ELF-1 (cell line): ENCODE data around the gene MISP.

ENCODE experiments used
- DNase-seq: peaks from one replicate; pipeline ENCODE4 v3.0.0-alpha.2; 2016; ENCODE audit warnings: low read depth, low spot score

Gene MISP

DNA sequence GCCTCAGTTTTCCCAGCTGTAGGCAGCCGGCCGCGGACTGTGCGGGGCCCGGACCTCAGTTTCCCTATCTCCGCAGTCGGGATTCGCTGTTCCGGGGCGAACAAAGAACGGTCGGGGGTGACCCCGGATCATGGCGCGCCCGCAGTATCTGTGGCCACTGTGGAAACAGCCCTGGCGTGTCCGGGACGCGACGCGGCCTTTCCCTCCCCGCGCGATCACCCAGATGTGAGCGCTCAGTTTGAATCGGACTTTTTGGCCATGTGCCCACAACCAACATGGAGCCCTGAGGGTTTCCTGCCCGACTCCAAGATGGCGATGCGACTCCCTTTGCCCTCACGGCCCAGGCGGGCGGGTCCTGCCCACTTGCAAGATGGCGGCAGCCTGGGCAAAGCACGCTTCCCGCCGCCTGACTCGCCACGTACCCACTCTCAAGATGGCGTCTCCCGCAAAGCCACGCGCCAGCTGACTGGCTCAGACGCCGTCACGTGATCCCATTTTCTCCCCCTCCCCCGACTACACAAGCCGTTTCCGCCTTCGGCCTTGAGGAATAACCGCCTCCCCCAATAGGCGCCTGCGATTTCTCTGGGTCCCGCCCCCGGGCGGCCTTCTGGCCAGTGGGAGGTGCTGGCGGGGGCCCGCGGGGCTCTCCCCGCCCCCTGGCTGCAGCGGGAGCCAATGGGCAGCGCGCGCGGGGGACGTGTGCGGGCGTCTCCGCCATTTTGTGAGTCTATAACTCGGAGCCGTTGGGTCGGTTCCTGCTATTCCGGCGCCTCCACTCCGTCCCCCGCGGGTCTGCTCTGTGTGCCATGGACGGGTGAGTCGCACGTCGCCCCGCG lies 46.0 kb downstream of the MISP start, which contains the start of gene PTBP1:
Gene PTBP1, plus strand, starts transcription at position 761 of the 836 bp plus-strand sequence. Its CDS starts 46 bp downstream, at position 807.
- DNase-seq = peak; percentile 100

DNA sequence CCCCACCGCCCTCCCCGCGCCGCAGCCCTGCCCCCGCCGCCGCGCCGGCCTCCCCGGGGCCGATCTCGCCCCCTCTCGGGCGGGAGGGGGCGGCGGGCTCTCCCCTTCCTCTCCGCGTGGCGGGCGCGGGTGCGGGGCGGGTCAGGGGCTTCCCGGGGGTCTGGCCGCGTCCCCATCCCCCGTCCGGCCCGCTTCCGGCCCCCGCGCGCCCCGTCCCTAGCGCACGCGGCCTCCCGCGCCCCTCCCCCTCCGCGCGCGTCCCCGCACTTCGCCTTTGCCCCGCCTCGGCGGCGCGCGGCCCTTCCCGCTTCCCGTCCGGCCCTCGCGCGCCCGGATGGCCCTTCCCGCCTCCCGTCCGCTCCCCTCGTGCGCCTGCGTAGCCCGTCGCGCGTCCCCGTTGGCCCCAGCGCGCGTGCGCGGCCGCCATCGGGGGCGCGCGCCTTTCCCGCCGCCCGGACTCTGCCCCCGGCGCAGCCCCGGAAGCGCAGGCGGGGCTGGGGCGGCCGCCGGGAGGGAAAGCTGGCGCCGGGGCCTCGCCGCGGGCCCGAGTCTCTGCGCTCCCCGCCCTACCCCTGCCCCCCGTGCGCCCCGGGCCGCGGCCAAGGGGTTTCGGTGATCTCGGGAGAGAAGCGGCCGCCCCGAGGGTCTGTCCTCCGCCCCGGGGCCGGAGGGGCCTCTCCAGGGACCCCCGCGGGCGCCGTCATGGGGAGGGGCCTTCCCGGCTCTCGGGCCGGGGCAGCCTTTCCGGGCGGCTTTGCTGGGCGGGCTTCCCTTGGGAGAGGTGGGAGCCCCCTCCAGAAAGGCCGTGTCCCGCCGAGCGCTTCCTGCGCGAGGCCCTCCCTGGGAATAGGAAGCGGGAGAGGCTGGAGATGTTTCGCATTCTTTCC lies 46.9 kb downstream of the MISP start:
- peak; percentile 77 for DNase-seq

DNA sequence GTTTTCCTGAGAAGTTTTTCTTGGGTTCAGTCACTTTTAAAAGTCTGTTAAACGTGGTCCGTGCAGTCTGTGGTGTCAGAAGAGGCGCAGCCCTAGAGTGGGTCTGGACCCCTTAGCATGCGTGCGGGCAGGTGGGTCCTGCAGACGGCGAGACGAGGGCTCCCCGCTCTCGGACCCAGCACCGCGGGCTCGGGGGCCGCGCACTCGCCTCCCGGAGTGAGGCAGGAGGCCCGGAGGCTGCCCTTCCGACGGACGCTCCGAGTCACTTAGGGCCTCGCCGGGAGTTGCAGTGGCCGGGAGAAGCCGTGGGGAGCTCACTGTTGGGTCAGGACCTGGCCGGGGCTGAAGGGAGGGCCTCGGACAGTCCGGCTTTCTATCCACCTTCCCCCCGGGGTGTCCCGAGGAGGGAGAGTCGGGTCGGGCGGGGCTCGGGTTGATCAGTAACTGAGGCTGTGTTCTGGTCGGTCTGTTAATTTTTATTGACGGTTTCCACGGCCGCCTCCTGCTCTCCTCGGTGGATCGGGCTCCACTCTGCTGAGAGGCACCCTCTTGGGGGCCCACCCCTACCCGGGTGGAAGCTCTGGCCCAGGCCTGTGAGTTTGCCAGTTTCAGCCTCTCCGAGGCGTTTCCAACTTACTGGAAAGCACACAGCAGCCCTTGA lies 47.6 kb downstream of the MISP start:
- no peak for DNase-seq

DNA sequence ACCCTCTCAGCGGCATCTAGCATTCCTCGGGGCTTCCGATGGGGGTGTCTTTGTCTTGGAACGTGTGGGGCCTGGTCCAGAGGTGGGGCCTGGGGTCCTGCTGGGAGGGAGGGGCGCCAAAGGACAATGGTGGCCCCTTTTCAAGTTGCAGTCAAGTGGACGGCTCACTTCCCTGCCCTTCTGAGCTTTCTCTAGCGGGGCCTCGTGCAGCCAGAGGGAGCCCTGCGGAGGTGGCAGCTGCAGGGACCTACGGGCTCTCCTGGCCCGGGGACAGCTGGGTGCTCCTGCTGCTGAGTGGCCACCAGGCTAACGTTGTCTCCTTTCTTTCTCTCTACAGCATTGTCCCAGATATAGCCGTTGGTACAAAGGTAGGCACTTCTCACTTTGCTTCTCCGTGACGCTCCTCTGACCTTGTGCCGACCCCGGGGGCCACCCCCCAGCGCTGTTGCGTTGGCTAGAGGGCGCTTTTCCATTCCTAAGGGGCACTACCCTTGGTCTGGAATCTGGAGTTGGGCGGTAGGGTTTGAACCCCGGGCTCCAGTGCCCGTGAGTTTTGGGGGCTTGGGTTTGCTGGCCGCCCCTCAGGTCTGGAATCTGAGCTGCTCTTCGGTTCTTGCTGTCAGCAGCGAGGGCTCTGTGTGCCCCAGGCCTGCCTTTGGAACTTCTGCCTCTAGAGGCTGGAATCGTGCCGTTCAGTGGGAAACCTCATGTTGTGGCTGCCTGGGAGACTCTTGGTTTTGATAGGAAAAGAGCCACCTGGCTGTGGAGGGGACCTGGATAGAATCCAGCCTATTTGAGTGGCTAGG lies 48.4 kb downstream of the MISP start:
- peak; percentile 76 for DNase-seq

DNA sequence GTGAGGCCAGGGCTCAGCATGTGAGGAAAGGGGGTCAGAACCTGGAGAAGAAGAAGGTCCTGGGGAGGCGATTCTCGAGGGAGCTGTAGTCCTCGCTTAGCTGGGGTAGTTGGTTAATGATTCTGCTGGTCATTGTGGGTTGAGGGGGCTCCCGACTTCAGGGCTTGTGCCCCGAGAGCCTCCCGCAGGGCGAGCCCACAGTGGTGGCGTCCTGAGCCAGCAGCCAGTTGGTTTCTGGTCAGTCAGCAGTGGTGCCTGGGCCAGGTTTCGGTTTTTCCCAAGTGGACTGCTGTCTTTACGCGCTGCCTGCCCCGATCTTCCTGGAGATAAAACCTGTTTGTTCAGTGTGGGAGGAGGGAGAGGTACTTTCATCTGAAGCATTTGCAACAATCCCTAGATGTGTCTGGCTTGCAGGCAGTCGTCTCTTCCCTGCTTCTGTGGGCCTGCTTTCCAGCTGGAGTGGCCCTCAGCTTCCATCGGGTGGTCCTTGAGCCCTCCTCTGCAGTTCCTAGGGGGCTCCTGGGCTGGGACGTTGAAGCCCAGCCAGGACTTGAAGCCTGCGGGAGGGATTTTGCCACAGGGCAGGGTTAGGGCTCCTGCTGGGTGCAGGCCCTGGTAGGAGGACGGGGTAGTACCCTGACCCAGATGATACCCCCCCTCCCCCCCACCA lies 49.6 kb downstream of the MISP start:
- DNase-seq = peak; percentile 74

DNA sequence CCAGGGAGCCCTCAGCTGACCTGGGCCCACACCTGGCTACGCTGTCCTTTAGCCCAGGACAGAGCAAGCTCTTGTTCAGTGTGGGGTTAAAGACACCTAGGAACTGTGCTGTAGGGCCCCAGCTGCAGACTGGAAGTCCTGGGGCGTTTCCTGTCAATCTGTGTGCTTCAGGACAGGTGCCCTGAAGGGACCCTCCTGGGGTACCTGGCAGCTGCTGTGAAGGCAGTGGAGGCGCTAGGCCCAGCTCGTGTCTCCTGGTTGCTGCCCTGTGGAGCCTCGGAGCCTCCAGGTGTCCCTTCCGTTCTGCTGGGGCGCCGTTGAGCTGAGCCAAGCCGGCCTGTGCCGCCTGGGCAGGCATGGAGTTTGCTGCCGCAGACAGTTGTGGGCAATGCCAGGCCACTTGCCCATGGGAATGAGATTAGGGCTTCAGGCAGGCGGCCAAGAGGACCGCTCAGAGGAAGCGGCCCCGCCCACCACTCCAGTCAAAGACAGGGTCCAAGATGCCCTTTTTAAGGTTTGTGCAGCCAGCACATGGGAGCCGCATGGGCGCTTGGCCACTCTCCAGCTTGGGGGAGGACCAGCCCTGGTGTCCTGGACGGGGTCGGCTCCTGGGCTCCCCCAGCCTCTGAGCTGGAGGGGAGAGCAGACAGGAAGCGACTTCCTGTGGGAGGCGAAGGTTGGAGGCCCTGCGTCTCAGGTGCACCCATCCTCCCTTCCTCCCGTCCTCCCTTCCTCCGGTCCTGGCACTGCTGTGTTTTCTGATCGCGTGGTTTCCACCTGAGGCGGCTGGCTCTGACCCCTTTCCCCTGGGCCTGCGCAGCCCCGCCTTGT lies 50.3 kb downstream of the MISP start:
- DNase-seq = no peak

DNA sequence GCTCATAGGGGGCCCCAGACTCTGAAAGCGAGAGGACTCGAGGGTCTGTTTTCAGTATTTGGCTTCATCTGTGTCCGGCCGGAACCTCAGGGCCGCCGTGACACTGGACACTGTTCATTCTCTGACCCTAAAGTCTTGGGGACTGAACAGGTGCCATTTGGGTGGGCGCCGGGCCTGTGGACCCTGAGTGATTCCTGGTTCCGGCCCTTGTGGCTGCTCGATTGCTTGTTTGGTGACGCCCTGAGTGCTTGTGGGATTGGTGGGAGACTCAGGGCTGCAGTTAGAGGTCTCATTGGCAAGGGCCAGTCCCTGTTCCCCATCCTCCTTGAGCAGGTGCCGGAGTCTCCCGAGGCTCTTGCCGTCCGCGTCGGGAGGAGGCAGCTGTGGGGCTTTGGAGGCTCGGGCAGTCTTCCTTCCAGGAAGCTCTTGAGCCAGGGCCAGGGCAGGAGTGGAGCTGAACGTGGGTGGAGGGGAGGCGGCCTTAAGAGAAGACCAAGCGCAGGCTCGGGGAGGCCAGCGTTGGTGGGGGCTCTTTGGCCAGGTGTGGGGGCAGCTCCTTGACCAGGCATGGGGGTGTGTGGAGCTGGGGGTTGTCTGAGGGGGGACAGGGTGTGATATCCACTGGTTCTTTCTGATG lies 51.1 kb downstream of the MISP start:
- no peak for DNase-seq

DNA sequence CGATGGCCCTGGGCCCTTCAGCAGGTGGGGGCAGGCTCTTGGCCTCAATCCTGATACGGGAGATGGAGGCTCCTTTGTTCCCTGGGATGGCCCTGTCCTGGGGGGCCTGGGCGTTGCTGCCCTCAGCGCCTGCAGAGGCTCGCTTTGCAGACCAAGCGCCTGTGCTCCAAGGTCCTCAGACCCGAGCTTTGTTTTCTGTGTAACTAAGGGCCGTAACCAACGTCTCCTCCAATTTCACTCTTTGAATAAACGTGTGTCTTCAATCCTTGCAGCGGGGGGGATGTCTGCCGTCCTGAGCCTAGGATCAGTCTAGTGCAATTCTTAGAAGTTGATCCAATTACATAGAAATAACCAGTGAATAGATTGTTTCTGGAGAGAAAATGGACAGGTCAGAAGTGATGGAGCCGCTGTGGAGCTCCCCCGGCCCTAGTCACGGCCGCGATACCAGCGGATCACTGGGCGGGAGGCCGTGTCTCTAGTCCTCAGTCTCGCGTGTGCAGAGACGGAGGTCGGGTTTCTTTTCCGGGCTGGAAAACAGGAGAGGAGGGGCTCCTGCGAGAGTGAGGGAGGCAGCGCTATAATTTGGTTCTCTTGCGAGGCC lies 51.7 kb downstream of the MISP start:
- DNase-seq = no peak

DNA sequence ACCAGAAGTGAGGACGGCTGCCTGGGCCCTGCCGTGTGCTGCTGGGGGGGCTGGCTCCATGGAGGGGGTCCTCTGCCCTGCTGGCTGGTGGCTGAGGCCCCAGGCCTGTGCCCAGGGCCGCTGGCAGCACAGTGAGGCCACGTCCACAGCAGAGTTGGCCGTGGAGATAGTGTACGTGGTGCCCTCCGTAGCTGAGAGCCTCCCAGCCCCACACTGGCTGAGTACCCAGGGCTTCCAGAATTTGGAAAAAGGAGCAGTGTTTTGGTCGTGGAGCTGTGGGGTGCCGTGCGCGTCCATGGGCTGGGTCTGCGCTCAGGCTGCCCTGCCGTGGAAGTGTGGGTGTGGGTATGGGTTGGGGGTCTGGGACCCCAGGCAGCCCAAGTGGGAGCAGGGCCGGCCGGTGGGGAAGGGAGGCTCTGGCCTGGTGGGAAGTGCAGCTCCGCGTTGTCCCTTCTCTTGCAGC lies 52.2 kb downstream of the MISP start:
- DNase-seq = no peak

DNA sequence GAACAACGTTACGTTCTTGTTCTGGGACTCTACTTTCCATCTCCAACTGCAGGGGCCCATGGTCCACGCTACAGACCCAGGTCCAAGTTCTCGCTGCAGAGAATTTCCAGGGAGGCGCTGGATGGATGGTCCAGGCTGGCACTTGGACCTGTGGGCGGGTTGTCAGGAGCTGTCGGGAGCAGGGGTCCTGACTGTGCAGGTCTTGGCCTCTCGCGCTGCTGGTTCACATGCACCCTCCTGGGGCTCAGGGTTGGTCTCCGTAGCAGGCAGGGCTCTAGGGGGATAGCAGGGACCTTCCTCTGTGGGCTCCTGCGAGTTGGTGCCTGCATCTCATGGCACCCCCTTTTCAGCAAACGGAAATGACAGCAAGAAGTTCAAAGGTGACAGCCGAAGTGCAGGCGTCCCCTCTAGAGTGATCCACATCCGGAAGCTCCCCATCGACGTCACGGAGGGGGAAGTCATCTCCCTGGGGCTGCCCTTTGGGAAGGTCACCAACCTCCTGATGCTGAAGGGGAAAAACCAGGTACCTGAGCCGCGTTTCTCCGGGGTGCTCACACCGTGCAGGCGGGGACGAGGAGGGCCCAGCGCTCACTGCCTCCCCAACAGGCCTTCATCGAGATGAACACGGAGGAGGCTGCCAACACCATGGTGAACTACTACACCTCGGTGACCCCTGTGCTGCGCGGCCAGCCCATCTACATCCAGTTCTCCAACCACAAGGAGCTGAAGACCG lies 52.9 kb downstream of the MISP start:
- DNase-seq = no peak

DNA sequence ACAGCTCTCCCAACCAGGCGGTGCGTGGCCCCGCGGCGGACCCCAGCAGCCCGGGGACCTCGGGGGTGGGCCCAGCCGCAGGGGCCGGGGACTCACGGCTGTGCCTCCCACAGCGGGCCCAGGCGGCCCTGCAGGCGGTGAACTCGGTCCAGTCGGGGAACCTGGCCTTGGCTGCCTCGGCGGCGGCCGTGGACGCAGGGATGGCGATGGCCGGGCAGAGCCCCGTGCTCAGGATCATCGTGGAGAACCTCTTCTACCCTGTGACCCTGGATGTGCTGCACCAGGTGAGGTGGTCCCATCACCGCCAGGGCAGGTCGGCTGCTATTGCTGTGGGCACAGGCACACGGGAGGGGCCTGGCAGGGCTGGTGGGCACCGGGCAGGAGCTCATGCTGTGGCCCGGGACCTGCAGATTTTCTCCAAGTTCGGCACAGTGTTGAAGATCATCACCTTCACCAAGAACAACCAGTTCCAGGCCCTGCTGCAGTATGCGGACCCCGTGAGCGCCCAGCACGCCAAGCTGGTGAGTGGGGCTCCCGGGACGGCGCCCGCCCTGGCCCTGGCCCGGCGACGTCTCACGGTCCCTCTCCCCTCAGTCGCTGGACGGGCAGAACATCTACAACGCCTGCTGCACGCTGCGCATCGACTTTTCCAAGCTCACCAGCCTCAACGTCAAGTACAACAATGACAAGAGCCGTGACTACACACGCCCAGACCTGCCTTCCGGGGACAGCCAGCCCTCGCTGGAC lies 53.7 kb downstream of the MISP start:
- DNase-seq = no peak

DNA sequence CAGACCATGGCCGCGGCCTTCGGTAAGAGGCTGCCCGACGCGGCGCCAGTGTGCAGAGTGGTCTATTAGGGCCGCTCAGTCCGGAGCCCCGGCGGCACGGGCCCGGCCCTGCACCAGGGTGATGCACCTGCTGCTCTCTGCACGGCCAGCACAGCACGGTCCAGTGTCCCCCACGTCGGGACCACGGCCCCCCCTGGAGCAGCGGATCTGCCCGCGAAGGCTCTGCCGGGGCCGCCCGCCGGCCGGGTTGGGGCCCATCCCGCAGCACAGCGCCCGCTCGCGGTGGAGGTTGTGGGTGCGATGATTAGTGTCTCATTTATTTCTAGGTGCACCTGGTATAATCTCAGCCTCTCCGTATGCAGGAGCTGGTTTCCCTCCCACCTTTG lies 54.2 kb downstream of the MISP start:
- DNase-seq = peak; percentile 68

DNA sequence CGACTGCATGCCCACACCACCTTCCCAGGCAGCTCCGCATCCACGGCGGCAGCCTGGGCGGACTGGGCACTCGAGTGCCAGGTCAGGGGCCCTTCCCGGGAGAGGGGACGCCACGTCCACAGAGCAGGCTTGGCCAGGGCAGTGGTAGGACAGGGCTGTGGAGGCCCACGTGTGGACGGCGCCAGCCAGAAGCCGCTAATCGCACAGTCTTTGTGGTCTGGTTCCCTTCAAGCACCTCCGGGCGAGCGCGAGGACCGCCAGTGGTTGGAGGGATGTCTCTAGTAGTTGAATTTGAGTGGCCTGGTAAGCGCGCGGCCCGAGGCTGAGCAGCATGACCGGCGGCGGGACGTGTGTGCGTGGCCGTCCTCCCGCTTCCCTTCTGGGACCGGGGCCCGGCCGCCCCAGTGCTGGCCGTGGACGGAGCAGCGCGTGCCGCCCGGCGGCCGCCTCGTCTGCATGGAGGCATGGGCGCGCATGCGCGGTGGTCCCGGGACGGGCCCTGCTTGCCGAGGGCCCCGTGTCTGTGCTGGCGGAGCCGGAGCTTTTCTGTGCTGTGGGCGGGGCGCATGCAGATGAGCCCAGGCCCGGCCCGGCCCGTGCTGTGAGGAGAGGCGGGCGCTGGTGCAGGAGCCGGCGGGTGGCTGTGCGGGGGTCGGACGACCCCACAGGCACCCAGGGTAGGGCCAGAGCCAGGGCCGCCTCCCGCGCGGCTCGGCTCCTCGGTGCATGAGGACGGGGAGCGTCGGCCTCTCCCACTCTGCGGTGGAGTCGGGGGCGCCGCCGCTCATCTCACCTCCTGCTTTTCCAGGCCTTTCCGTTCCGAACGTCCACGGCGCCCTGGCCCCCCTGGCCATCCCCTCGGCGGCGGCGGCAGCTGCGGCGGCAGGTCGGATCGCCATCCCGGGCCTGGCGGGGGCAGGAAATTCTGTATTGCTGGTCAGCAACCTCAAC lies 55.0 kb downstream of the MISP start:
- peak; percentile 72 for DNase-seq

DNA sequence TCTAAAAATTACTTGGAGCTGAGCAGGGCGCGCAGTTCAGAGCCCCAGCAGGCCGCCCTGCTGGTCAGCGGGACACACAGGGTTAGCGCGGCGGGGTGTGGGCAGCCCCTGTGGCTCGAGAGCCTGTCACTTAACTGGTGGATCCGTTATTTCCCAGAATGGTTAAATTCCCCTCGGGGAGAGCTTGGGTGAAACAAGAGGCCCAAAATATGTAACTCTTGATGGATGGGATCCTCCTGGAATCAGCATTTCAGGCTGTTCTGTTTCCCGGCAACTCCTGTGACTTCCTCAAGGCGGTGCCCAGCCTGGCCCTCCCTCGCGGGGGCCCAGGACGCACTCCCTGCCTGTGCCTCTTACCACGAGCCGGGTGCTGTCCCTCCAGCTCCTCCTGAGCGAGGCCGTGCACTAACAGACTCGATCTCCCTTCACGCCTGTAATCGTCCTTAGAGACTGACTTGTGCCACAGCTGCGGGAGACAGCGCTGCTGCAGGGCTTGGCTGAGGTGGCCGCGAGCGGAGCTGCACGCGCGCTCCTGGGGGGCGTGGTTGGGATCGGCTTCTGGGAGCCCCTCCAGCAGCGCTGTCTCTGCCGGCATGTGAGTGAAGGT lies 56.0 kb downstream of the MISP start:
- no peak for DNase-seq

DNA sequence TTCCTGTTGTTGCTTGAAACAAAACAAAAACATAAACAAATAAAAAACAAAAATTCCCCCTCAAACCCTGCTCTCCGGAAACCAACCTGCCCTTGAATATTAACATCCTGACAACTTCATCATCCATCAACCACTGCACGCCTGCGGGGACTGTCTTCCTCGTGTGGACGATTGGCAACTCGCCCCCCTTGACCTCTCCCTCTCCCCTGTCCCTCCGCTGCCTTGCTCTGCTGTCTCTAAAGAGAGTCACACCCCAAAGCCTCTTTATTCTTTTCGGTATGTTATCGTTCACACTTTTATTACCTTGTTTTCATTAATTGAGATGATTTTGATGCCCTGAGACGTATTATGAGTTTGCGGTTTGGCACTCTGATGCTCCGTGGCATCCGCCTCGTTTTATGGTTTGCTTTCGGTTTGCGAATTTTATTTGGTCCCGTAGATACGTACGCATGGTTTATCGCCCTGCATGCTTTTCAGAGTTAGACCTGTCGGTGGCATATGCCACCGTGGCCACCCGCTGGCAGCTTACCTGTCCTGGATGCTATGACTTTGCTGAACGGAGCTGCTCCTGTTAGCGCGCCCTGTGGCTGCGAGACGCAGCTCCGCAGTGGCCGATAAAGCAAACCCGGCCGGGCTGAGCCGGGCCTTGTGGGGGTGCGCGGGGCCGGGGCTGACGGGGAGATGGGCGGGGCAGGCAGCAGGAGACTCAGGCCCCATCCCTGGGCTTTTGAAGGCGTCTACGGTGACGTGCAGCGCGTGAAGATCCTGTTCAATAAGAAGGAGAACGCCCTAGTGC lies 56.9 kb downstream of the MISP start:
- no peak for DNase-seq
